ENCODE data around the gene ASMTL.

DNA sequence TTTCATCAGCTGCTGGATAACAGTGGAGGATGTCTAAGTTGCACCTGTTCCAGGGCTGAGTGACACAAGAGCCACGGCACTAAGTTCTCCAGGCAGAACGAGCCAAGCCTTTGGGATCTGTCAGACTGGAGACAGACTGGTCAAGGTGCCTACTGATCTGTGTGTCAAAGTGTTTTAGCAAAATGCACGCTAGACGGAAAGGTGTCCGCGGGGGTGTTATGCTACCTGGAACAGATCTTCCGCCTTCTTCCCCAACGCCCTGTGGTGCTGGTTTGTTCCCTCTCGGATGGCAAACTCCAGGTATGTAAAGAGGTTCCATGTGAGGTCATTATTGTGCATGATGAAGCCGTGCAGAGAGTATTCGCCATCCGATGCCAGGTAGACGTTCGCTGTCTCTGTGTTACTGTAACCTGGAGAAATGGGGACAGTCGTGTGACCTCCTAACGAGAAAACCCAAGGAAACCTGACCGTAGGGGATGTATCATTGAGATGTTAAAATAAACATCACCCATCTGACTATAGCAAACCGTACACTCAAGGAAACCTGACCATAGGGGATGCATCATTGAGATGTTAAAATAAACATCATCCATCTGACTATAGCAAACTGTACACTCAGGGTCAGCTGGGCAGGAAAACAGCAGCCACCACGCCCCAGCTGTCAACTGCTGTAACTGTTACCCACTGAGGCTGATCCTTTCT lies 31.1 kb downstream of the ASMTL start:
- TF ChIP-seq POLR2A (IDR thresholded peaks at IDR 0.05): no peak
- TF ChIP-seq, protein P1, sequence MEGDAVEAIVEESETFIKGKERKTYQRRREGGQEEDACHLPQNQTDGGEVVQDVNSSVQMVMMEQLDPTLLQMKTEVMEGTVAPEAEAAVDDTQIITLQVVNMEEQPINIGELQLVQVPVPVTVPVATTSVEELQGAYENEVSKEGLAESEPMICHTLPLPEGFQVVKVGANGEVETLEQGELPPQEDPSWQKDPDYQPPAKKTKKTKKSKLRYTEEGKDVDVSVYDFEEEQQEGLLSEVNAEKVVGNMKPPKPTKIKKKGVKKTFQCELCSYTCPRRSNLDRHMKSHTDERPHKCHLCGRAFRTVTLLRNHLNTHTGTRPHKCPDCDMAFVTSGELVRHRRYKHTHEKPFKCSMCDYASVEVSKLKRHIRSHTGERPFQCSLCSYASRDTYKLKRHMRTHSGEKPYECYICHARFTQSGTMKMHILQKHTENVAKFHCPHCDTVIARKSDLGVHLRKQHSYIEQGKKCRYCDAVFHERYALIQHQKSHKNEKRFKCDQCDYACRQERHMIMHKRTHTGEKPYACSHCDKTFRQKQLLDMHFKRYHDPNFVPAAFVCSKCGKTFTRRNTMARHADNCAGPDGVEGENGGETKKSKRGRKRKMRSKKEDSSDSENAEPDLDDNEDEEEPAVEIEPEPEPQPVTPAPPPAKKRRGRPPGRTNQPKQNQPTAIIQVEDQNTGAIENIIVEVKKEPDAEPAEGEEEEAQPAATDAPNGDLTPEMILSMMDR (IDR thresholded peaks at IDR 0.05): no peak
